Muscle of leg (tissue), 11 donors: Measurements from ENCODE around the gene TAL1. TPM values are rescaled to one million over a fixed set of nuclear protein-coding genes. Genes with fewer than 3 reads are reported as not detected.

Experiments
- DNase-seq: peaks from one replicate; pipeline ENCODE4 v3.0.0; 2013
- H3K27ac ChIP-seq: one replicate; pipeline ENCODE4 v1.5.1; 2013; ENCODE audit warnings: mild to moderate bottlenecking, low read length, control low read depth
- H3K27me3 ChIP-seq: one replicate; pipeline ENCODE4 v1.6.1; 2013; ENCODE audit warnings: low read length; ENCODE audit not compliant: control insufficient read depth, insufficient read depth
- H3K36me3 ChIP-seq: one replicate; pipeline ENCODE4 v1.6.1; 2013; ENCODE audit warnings: low read length; ENCODE audit not compliant: control insufficient read depth, insufficient read depth
- H3K4me1 ChIP-seq: one replicate; pipeline ENCODE4 v1.6.1; 2013; ENCODE audit warnings: low read length; ENCODE audit not compliant: control insufficient read depth, insufficient read depth
- H3K4me3 ChIP-seq: one replicate; pipeline ENCODE4 v1.5.1; 2013; ENCODE audit warnings: low read length, control low read depth
- H3K9me3 ChIP-seq: replicated peaks from 2 replicates; pipeline ENCODE4 v1.6.1; 2013; ENCODE audit warnings: low read depth, low read length; ENCODE audit not compliant: control insufficient read depth
- WGBS: methylation state at CpG from one replicate; pipeline ENCODE4 v1.1.5; 2013; ENCODE audit warnings: missing lambda C conversion rate; ENCODE audit not compliant: insufficient coverage; 5-methylcytosine and 5-hydroxymethylcytosine counted together
- polyA plus RNA-seq, 8 donors: library from polyadenylated mRNA; unstranded; fragments of 120-200 nt; gene quantifications; one replicate each; pipeline versions ENCODE4 v1.2.1 to v1.2.3, GENCODE V29; 2013; ENCODE audit warnings: inconsistent platforms in 1 of 8, low replicate concordance in 1 of 8; ENCODE audit not compliant: insufficient read length in 8 of 8, insufficient read depth in 1 of 8
- total RNA-seq: library from RNA; stranded (reverse); fragments of 120-200 nt; gene quantifications from one replicate; pipeline ENCODE4 v1.2.4, GENCODE V29; 2013

Gene TAL1
- total and polyA plus RNA-seq, 9 donors: 2.2 to 3.9 (median 3.3) TPM

- Histone ChIP-seq H3K4me1 (no peaks in the 10 kb centered on the region), H3K27ac (no peak overlapping the region), H3K4me3 (no peak overlapping the region), H3K9me3 (peaks cover 2% of the 10 kb centered on the region), H3K36me3 (no peaks in the 10 kb centered on the region), H3K27me3 (peaks cover 6% of the 10 kb centered on the region)
- 88% methylated on average over 5 of the region's 5 CpGs for WGBS
- no peak for DNase-seq
These were observed 59.2 kb downstream of the TAL1 start for GRCh38 chr1:47172782-47173181.

Other genes starting within 250 kb of the TAL1 start
- gene CYP4X1, start 208.6 kb downstream of the TAL1 start, total RNA-seq: 3.0 TPM
- gene CYP4X1, start 208.6 kb downstream of the TAL1 start, polyA plus RNA-seq: 1 to 10 TPM; 2.3 to 3.7 (median 3.0) TPM
- 0.18 TPM for gene CYP4Z1, start 165.0 kb downstream of the TAL1 start, total RNA-seq
- gene CYP4Z1, start 165.0 kb downstream of the TAL1 start, polyA plus RNA-seq: under 1 TPM in 5 of 8 donors, not detected in 3; 0.07 to 0.19 (median 0.15) TPM
- not detected for gene CYP4A22, start 94.8 kb downstream of the TAL1 start, total RNA-seq
- gene CYP4A22, start 94.8 kb downstream of the TAL1 start, polyA plus RNA-seq: under 1 TPM in 3 of 8 donors, not detected in 5; 0.07 to 0.20 (median 0.14) TPM
- gene PDZK1IP1, start 42.2 kb downstream of the TAL1 start, total RNA-seq: 0.09 TPM
- under 1 TPM in 6 of 8 donors, not detected in 2; 0.18 to 0.41 (median 0.25) TPM for gene PDZK1IP1, start 42.2 kb downstream of the TAL1 start, polyA plus RNA-seq
- gene STIL, start 81.9 kb upstream of the TAL1 start, total RNA-seq: 5.1 TPM
- gene STIL, start 81.9 kb upstream of the TAL1 start, polyA plus RNA-seq: 1 to 10 TPM; 3.6 to 6.0 (median 4.7) TPM
- gene CMPK1, start 101.6 kb upstream of the TAL1 start, total RNA-seq: 59.1 TPM
- 10 to 100 TPM; 52.2 to 77.6 (median 70.1) TPM for gene CMPK1, start 101.6 kb upstream of the TAL1 start, polyA plus RNA-seq
- gene FOXE3, start 184.1 kb upstream of the TAL1 start, total RNA-seq: not detected
- under 1 TPM in 6 of 8 donors, not detected in 2; 0.05 to 0.20 (median 0.09) TPM for gene FOXE3, start 184.1 kb upstream of the TAL1 start, polyA plus RNA-seq
- 0.22 TPM for gene FOXD2, start 205.8 kb upstream of the TAL1 start, total RNA-seq
- under 1 TPM; 0.14 to 0.64 (median 0.29) TPM for gene FOXD2, start 205.8 kb upstream of the TAL1 start, polyA plus RNA-seq